GM21515 (cell line): ENCODE results near the gene RINL.
"Not testable (repeated sequence)": the region's sequence is repeated elsewhere in the genome, so short reads cannot be mapped to it uniquely, and the experiment has no call there.

Experiments used
- ATAC-seq: cut with Tn5 transposase; IDR thresholded peaks from one replicate; pipeline ENCODE4 v1.9.1; 2021; ENCODE audit not compliant: unreplicated experiment

RINL gene

DNA sequence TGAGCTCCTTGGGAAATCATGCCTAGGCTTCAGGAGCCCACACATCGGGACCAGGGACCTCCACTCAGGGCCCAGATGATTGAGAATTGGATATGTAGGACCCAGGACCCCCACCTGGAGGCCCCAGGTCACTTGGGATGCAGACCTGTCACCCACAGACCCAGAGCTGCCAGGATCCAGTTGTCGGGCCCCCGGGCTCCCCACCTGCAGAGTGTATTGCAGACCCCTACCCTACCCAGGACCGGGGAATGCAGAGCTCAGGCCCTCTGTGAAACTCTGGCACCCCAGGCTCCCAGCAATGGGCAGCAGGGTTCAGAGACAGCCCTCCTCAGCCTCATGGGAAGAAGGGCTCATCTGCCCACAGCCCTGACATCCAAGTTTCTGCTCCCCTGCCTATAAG, 27.5 kb upstream of the RINL start:
- no peak for ATAC-seq

DNA sequence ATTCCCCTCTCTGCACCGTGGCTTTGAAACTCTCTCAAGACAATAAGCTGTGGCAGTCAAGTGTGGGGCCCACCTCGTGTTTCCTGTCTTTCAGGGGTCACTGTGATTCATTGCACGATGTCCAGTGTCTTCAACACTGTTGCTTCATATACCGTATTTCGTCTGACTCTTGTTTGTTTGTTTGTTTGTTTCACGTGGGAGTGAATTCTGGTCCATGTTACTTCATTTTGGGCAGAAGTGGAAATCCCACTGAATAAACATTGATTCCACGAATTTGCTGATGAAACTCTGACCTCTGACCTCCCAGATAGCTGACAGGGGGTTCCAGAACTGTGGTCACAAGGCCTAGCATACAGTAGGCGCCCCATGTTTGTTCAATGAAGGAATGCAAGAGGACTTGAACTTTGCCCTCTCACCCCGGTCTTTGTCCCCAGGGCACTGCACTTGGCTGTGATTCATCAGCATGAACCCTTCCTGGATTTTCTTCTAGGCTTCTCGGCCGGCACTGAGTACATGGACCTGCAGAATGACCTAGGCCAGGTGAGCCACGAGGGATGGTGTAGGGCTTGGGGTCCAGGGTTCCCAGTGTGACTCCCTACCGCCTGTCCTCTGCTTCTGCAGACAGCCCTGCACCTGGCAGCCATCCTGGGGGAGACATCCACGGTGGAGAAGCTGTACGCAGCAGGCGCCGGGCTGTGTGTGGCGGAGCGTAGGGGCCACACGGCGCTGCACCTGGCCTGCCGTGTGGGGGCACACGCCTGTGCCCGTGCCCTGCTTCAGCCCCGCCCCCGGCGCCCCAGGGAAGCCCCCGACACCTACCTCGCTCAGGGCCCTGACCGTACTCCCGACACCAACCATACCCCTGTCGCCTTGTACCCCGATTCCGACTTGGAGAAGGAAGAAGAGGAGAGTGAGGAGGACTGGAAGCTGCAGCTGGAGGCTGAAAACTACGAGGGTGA, 26.8 kb upstream of the RINL start:
- no peak for ATAC-seq

DNA sequence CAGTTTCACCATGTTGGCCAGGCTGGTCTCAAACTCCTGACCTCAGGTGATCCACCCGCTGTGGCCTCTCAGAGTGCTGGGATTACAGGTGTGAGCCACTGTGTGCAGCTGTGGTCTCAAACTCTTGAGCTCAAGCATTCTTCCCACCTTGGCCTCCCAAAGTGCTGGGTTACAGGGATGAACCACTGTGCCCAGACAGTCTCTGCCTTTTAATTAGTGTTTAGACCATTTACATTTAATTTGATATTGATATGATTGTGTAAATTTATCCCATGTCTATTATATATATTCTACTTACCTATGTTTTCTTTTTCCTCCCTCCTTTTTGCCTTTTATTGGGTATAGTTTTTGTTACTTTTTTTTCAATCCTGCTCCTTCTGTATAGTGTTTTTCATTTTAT, 23.6 kb upstream of the RINL start:
- no peak for ATAC-seq

DNA sequence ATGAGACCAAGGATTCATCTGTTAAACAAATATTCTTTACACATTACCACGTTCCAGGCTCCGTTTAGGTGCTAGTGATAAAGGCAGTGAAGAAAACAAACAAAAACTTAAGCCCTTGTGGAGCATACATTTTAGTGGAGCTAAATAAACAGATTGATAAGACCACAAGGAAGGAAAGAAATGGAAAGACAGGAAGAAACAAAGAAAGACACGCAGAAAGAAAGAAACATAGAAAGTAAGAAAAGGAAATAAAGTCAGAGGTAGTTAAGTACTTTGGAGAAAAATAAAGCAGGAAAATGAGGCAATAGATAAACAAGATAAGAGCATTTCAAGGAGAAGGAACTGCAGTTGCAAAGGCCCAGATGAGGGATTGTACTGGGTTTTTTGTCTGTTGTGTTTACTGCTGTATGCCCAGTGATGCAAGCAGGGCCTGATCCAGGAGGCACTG, 22.7 kb upstream of the RINL start:
- no peak for ATAC-seq

DNA sequence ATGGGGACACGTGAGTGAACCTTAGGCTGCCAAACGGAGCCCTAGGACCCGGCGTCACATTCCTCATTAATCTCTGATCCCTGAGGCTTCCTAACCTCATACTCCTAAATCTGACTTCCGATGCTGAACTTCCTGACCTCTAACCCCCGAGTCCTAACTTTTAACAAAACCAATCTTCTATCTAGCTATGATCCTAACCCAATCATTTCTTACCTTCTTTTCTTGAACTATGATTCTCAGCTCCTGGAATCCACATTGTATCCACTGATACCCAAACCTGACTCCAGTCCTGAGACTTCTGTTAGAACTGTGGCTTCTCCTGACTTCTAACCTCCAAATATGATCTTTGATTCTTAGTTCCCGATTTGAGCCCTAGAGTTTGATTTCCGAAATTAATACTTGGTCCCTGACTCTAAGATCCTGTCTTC, 22.1 kb upstream of the RINL start:
- ATAC-seq, result no peak

DNA sequence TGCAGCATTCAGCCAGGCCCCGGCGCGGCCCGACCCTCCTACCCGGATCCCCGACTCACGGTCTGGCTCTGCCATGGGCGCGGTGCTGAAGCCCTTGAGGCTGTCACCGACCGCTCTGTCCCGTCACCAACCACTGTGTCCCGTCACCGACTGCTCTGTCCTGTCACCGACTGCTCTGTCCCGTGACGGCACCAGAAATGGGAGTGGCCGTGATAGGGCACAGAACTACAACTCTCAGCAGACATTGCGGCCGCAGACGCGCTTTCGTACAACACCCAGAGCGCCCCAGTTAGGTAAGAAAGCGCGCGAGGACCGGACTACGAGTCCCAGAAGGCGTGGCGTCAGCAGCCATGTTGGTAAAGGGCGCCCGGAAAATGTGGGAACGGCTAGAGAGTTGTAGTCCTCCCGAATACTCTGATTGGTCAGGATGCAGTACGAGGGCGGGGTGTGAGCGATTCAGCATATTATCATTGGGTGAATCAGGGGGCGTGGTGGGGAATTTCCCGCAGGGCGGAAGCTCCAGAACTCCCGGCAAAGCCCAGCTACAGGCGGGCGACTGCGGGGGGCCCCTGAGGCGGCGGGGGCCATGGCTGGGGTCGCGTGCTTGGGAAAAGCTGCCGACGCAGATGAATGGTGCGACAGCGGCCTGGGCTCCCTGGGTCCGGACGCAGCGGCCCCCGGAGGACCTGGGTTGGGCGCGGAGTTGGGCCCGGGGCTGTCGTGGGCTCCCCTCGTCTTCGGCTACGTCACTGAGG, 21.5 kb upstream of the RINL start, which contains the start of the genes NFKBIB and SIRT2:
Gene NFKBIB (plus strand): TSS at position 523 of the 755 bp plus-strand sequence. CDS start 64 bp downstream, at position 587.
Gene SIRT2 (minus strand): TSS at position 172 of the 755 bp plus-strand sequence. CDS start 97 bp downstream, at position 75.
- ATAC-seq, result peak; percentile 86

DNA sequence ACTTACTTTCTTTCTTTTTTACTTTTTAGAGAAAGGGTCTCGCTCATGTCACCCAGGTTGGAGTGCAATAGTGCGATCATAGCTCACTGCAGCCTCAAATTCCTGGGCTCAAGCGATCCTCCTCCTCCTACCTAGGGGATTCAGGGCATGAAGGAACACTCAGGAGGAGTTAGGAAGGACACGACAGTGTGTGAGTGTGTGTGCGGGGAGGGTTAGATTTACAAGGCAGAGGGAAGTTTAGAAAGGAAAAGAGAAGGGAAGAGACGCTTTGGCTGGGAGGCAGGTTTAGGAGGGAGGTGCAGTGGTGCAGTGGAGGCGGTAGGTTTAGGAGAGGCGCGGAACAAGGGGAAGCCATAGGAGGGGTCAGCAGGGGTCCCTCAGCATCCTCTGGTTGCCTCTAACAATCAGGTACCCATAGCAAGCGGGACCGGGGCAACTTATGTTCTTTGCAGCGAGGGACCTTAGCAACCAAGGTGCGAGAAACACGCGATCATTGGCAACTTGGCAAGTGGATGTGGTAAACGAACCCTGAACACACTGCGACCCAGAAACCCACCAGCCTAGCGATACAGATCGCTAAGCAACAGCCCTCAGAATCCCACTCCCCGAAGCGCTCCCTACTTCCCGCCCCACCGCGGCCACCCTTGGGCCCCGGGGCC, 20.8 kb upstream of the RINL start:
- ATAC-seq, result peak; percentile 3

DNA sequence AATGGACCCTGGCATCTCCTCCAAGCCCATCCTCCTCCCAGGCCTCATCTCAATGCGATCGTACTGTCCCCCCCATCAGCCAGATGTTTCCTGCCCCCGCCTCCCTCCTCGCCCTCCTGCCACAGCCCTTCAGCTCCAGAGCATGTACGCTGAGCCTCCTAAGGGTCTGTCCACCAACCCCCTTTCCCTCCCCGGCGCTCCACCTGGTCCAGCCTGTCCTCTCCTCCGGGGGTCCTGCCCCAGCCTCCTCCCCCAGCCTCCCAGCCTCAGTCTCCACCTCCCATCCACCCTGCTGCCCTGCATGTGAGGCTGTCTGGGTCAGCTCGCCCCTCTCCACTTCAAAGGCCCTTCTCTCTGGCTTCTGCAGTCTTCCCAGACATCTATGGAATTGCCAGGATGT, 16.9 kb upstream of the RINL start:
- ATAC-seq, result no peak

DNA sequence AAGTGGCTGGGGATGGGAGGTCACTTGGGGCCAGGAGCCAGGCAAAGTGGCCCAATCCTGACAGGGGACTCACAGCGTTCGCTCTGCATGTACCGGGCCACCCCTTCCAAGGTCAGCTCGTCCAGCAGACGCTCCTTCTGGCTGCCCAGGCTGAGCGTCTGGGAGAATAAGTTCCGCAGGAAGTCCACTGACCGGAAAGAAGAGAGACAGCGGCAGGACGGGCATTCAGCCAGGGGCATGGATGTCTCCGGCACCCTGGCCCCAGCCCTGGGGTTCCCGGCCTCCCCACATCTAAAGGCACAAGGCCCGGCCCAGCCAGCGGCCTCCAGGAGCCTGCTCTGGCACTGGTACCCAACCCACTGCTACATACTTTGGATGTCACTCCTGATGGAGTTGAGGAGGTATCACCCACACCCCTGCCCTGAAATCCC, 15.3 kb upstream of the RINL start:
- no peak for ATAC-seq

DNA sequence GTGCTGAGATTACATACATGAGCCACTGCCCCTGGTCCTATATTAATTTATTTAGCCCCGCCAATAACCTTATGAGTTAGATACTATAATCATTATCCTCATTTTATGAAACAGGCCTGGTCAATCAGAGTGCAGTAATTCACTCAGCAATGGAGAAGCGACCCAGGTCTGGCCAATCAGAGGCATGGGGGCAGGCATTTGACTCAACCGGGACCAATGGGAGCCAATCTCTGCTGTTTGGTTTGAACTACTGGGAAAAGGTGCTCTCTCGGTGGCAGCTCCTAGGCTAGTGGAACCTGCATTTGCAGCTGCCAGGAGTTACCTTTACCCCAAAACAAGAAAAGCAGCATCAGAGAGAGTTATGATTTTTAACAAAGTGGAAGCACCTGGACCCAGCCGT, 14.8 kb upstream of the RINL start:
- no peak for ATAC-seq

DNA sequence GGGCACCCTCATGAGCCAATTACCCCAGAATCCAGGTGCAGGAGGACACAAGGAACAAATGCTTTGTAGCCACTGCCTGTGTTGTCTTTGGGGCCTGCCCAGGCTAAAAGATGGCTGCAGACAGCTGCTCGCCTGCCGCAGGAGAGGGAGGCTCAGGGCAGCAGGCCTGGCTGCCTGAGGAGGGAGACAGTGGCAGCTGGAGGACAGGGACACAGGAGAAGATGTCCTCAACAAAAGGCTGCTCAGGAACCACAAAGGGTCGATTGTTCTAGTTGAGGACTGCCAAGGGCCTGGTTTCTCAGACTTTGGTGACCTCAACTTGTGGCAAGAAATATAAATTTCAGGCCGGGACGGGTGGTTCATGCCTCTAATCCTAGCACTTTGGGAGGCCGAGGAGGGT, 13.7 kb upstream of the RINL start:
- ATAC-seq, result no peak

DNA sequence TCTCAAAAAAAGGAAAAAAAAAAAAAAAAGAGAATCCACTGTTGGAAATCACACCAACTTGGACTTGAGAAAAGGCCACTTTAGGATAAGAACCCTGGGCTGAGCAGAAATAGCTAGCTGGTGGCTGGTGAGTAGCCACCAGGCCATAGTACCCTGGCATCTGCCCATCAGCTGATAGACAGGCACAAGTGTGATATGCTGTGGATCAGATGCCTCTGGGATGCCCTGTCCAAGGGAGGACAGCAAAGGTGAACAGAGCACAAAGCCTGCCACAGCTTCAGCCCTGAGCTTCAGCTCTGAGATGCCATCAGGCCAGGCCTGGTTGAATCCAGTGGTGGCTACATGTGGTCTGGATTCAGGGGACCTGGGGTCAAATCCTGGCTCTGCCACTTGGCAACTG, 12.6 kb upstream of the RINL start:
- no peak for ATAC-seq

DNA sequence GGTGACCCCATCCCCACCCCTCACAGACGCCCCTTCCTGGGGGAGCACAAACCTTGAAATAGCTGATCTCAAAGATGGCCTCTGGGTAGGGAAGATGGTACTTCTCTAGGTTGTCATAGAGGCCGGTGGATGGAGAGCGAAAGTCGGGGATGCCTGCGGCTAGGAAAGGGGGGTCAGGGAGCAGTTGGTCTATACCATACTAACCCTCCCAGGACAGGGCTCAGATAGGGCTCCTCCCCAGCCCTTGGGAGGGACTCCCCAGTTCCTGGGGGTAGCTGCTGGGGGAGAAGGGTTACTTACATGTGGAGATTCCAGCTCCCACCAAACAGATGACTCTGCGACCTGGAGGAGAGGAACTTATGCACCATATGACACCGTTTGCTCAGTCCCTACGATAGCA, 11.7 kb upstream of the RINL start:
- no peak for ATAC-seq

DNA sequence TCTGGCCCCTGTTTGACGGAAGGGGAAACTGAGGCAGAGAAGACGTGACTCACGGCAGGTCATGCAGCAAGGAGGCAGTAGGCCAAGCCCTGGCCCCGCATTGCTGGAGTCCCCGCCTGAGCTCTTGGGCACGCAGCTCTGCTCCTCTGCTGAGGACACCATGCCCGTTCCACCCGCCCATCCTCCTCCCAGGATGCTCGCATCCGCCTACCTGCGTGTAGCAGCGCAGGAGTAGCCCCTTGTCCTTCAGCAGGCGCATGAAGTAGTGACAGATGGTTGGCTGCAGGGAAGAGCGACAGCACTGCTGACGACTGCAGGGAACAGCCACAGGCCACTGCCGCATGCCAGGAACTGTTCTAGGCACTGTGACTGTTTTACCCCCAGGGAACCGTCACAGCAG, 10.8 kb upstream of the RINL start:
- no peak for ATAC-seq

DNA sequence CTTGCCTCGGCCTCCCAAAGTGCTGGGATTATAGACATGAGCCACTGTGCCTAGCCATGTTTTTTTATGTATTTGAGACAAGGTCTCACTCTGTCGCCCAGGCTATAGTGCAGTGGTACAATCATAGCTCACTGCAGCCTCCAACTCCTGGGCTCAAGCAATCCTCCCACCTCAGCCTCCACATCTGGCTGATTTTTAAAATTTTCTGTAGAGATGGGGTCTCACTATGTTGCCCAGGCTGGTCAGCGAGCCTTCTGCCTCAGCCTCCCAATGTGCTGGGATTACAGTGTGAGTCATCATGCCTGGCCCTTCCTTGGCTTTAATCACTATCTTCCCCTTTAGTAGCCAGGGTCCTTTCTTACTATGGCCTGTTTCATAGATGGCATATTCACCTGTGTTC, 6.6 kb upstream of the RINL start:
- not testable (repeated sequence) for ATAC-seq

DNA sequence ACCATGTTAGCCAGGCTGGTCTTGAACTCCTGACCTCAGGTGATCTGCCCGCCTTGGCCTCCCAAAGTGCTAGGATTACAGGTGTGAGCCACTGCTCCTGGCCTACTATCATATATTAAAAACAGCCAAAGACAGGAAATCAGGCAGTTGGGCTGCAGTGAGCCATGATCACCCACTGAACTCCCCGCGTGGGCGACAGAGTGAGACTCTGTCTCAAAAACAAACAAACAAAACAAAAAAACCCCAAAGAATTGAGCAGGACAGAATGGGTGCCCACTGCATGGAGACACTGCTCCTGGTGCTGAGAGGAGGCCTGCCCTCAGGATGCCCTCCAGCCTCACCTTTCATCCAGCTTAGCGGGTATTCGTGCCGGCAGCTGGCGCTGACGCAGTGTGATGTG, 5.2 kb upstream of the RINL start:
- ATAC-seq, result no peak

DNA sequence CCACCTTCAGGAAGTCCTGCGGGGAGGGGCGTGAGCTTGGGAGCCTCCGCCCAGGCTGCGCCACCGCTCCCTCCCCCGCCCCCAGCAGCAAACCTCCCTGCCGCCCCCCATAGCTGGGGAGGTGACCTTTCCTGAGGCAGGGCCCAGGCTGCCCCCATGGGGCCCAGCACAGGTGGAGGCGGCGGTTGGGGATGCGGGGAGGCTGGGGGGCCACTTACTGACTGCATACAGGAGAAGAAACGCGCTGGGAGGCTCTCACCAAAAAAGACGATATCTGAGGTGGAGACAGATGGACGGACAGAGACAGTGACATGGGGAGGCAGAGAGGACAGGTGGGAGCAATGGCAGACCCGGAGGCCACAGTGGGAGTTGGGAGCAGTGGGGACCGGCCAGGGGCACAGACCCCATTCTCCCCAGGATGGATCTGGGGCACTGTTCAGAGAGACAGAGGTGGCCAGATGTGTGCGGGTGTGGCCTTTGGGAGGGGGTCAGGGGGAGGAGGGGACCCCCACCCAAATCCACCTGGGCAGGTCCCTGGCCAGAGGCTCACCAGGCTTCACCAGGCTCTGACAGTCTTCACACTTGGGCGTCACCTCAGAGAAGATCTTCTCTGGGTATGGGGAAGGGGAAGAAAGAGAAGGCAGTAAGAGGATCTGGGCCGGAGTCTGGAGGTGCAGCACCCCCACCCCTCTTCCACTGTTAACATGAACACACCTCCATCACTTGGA, 3.0 kb upstream of the RINL start:
- ATAC-seq, result no peak

DNA sequence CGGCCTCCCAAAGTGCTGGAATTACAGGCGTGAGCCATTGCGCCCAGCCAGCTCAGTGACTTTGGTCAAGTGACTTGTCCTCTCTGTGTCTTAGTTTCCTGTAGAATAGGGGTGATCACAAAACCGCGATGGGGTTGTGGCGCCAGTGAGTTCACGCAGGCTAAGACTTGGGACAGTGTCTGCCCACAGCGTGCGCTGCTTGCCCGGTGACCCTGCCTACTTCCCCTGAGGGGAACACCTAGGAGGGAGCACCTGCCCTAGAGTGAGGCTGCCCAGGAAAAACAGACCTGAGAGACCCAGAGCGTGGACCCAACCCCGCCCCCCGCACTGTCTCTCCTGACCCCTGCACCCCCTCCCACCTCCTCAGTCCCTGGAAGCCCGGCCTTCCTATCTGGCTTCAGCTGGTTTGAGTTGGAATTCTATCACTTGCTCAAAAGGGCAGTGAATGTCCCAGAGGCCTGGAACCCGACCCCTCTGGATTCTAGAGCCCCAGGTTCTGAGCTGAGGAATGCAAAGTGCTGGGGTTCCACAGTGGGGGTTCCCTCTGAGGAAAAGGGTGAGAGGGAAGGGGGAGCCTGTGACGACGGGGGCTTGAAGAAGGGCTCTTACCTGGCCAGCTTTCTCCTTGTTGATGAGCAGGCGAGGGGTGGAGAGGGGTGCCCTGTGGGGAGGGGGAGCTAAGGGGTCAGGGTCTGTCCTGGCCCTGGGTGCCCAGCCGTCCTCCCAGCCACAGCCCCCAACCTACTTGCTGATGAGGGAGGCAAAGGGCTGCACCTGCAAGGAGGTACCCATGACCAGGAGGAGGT, 2.2 kb upstream of the RINL start:
- ATAC-seq, result no peak

DNA sequence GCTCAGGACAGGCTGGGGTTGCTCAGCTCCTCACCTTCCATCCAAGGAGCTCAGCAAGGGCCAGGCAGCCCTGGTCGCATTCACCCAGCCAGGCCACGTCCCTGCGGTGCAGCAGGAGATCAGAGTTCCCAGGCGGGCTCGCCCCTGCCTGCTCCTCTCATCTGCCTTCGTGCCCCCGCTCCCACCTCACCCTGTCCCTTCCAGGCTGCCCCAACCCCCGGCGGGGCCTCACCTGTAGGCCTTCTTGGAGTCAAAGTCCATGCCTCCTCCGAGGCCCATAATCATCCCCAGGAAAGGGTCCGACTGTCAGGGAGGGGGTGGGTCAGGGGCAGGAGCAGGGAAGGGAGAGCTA, 1.3 kb upstream of the RINL start:
- no peak for ATAC-seq
